SK-N-SH treated with all-trans-retinoic acid at 6 μM for 48 hours (cell line): Measurements from ENCODE around the gene CTF1.

ENCODE experiments used
- ATAC-seq: fragments of 200-7000 bp; cut with Tn5 transposase; 3 replicates; pipeline ENCODE4 v1.9.1; 2020; ENCODE audit warnings: mild to moderate bottlenecking, moderate library complexity
- ARNTL ChIP-seq: fragments of 450-650 bp; formaldehyde crosslinking; IDR thresholded peaks from 2 replicates; pipeline ENCODE4 v1.5.0; 2020; ENCODE audit warnings: low read depth, mild to moderate bottlenecking, moderate library complexity, borderline replicate concordance
- BACH2 ChIP-seq: fragments of 250-450 bp; sonication (Bioruptor Pico); IDR thresholded peaks from 2 replicates; pipeline ENCODE4 v1.9.0; 2021; ENCODE audit warnings: mild to moderate bottlenecking, borderline replicate concordance
- CREB5 ChIP-seq: fragments of 250-450 bp; sonication (Bioruptor Pico); IDR thresholded peaks from 2 replicates; pipeline ENCODE4 v1.5.1; 2020; ENCODE audit warnings: low read depth, mild to moderate bottlenecking, moderate library complexity
- CSDC2 ChIP-seq: fragments of 250-450 bp; sonication (Bioruptor Pico); IDR thresholded peaks from 2 replicates; pipeline ENCODE4 v1.5.0; 2020; ENCODE audit warnings: mild to moderate bottlenecking, moderate library complexity
- ESRRG ChIP-seq: fragments of 250-450 bp; sonication (Bioruptor Pico); IDR thresholded peaks from 2 replicates; pipeline ENCODE4 v1.6.1; 2021; ENCODE audit warnings: mild to moderate bottlenecking
- GLIS3 ChIP-seq: fragments of 250-450 bp; sonication (Bioruptor Pico); IDR thresholded peaks from 2 replicates; pipeline ENCODE4 v1.5.0; 2020; ENCODE audit warnings: mild to moderate bottlenecking, moderate library complexity
- ISL1 ChIP-seq: fragments of 250-450 bp; sonication (Bioruptor Pico); IDR thresholded peaks from 2 replicates; pipeline ENCODE4 v2.1.2; 2022; ENCODE audit warnings: mild to moderate bottlenecking, moderate library complexity
- OSR1 ChIP-seq: fragments of 250-450 bp; sonication (Bioruptor Pico); IDR thresholded peaks from 2 replicates; pipeline ENCODE4 v1.8.0; 2022; ENCODE audit warnings: moderate library complexity, mild to moderate bottlenecking, inconsistent platforms
- PATZ1 ChIP-seq: fragments of 250-450 bp; sonication (Bioruptor Pico); IDR thresholded peaks from 2 replicates; pipeline ENCODE4 v1.8.0; 2020; ENCODE audit warnings: mild to moderate bottlenecking, moderate library complexity, borderline replicate concordance
- POU6F1 ChIP-seq: fragments of 250-450 bp; sonication (Bioruptor Pico); IDR thresholded peaks from 2 replicates; pipeline ENCODE4 v1.8.0; 2021; ENCODE audit warnings: low read depth, mild to moderate bottlenecking, moderate library complexity, borderline replicate concordance
- PPARA ChIP-seq: fragments of 250-450 bp; sonication (Bioruptor Pico); IDR thresholded peaks from 2 replicates; pipeline ENCODE4 v1.5.0; 2020; ENCODE audit warnings: mild to moderate bottlenecking, borderline replicate concordance
- RARB ChIP-seq: fragments of 250-450 bp; sonication (Bioruptor Pico); IDR thresholded peaks from 2 replicates; pipeline ENCODE4 v1.8.0; 2021; ENCODE audit warnings: mild to moderate bottlenecking, moderate library complexity
- SNAI2 ChIP-seq: fragments of 250-450 bp; sonication (Bioruptor Pico); IDR thresholded peaks from 2 replicates; pipeline ENCODE4 v1.5.0; 2020; ENCODE audit warnings: mild to moderate bottlenecking, moderate library complexity
- TCF4 ChIP-seq: fragments of 250-450 bp; sonication (Bioruptor Pico); IDR thresholded peaks from 2 replicates; pipeline ENCODE4 v1.8.0; 2021; ENCODE audit warnings: mild to moderate bottlenecking, moderate library complexity, borderline replicate concordance
- TOX ChIP-seq: fragments of 250-450 bp; sonication (Bioruptor Pico); IDR thresholded peaks from 2 replicates; pipeline ENCODE4 v1.8.0; 2021; ENCODE audit warnings: mild to moderate bottlenecking, moderate library complexity, borderline replicate concordance
- TSHZ2 ChIP-seq: fragments of 250-450 bp; sonication (Bioruptor Pico); IDR thresholded peaks from 2 replicates; pipeline ENCODE4 v1.5.0; 2020; ENCODE audit warnings: mild to moderate bottlenecking, moderate library complexity
- ZFP3 ChIP-seq: fragments of 250-450 bp; sonication (Bioruptor Pico); IDR thresholded peaks from 2 replicates; pipeline ENCODE4 v1.5.0; 2020; ENCODE audit warnings: mild to moderate bottlenecking, moderate library complexity
- ZFP30 ChIP-seq: fragments of 450-650 bp; formaldehyde crosslinking; IDR thresholded peaks from 2 replicates; pipeline ENCODE4 v1.5.0; 2022; ENCODE audit warnings: mild to moderate bottlenecking, moderate library complexity
- ZNF70 ChIP-seq: fragments of 450-650 bp; formaldehyde crosslinking; IDR thresholded peaks from 2 replicates; pipeline ENCODE4 v1.5.0; 2020; ENCODE audit warnings: mild to moderate bottlenecking, moderate library complexity

Gene CTF1

GRCh38 chr16:30922420-30922959 lies 26.1 kb downstream of the CTF1 start (continued):
- no peak for TF ChIP-seq PATZ1 (CRISPR knock-in tag)
- no peak for TF ChIP-seq TOX (CRISPR knock-in tag)
- no peak for TF ChIP-seq OSR1 (CRISPR knock-in tag)
- no peak for TF ChIP-seq SNAI2 (CRISPR knock-in tag)
- no peak for TF ChIP-seq ISL1
- TF ChIP-seq ZFP3 (CRISPR knock-in tag): peak; percentile 75; the same call in 1 of the 2 replicates
- TF ChIP-seq TCF4: no peak
- no peak for TF ChIP-seq CREB5
- no peak for TF ChIP-seq ARNTL (CRISPR knock-in tag)
- TF ChIP-seq TSHZ2 (CRISPR knock-in tag): peak; percentile 96
- no peak for TF ChIP-seq RARB (CRISPR knock-in tag)
- TF ChIP-seq, all 23 proteins: peak for 3

GRCh38 chr16:30922960-30923535 lies 26.6 kb downstream of the CTF1 start:
- peak; percentile 80 for ATAC-seq
- no peak for TF ChIP-seq BACH2 (CRISPR knock-in tag)
- TF ChIP-seq POU6F1 (CRISPR knock-in tag): no peak
- TF ChIP-seq CREB5: no peak
- TF ChIP-seq TSHZ2 (CRISPR knock-in tag): peak; percentile 46; the same call in 1 of the 2 replicates

- ATAC-seq: no peak
- TF ChIP-seq PPARA (CRISPR knock-in tag): no peak
- no peak for TF ChIP-seq ZFP30 (CRISPR knock-in tag)
- no peak for TF ChIP-seq CREB5
- no peak for TF ChIP-seq GLIS3 (CRISPR knock-in tag)
- TF ChIP-seq PATZ1 (CRISPR knock-in tag): no peak
- no peak for TF ChIP-seq ZNF70 (CRISPR knock-in tag)
- TF ChIP-seq TOX (CRISPR knock-in tag): no peak
- TF ChIP-seq CSDC2: no peak
- no peak for TF ChIP-seq ZFP3 (CRISPR knock-in tag)
- TF ChIP-seq OSR1 (CRISPR knock-in tag): no peak
- no peak for TF ChIP-seq ESRRG
These were observed 27.2 kb downstream of the CTF1 start, which contains the start of gene FBXL19 for GRCh38 chr16:30923554-30924075. TSS of gene FBXL19 (plus strand) at chr16:30923572. CDS start at chr16:30925755, 2,183 bp downstream.
